HUDEP-2 (cell line): ENCODE results near the gene CHTOP.

Source experiments
- DNase-seq, 76 experiments: peaks; one replicate each; lab custom pipeline; 2025; ENCODE audit not compliant: unreplicated experiment in 76 of 76; lab: John Stamatoyannopoulos, UW

CHTOP gene

DNA sequence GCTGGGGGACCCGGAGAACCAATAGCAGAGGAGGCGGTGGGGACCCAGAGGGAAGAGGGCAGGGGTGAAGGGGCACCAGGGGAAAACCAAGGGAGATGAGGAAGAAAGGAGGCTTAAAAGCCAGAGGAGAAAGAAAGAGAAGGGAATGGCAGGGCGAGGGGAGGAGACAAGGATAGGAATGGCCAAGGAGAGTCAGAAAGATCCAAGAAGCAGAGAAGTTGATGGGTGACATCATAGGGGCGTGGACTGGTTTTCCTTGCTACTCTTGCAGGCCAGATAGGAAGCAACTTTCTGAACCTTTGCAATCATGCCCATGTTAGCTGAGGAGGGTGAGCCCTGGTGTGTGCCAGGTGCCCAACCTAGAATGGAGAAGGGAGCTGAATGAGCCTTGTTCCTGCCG lies 50.0 kb downstream of the CHTOP start:
- DNase-seq, result no peak

DNA sequence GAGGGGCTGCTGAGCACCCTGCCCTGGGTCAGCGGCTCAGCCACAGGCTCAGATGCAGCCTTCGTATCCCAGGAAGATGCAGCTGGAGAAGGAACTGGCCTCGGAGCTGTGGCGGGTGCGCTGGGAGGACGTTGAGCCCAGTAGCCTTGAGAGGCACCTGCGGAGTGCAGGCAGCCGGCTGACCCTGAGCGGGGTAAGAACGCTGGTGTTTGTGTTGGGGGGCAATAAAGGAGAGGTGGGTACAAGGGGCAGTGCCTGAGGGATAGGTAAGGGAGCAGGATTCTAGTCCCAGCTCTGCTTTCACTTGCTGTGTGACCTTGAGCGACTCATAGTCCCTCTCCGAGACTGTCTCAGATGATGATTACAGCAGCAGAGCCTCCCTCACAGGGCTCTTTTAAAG lies 51.0 kb downstream of the CHTOP start:
- no peak for DNase-seq

DNA sequence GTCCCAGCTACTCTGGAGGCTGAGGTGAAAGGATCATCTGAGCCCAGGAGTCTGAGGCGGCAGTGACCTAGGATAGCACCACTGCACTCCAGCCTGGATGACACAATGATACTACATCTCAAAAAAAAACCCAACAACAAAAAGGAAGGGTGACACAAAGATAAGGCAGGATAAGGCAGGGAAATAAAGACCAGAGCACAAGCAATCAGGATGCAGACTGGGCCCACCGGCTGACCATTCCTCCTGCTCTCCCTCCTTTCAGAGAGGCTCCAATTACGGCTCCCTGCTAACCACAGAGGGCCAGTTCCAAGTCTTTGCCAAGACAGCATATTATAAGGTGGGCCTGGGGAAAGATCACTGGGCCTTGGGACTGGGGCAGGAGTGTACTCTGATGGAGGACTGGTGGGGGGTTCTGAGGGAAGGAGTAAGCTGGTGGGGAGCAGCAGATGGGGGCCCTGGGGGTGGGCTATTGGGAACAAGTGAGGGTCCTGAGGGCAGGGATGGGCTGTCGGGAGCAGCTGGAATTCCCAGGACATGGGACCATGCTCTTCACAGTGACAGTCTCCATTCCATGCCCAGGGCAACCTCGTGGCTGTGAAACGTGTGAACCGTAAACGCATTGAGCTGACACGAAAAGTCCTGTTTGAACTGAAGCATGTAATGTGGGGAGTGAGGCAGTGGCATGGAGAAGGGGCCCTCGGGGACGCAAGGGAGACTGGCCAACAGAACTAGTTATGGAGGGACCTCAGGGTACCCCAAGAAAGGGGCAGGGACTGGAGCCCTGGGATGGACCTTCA lies 51.9 kb downstream of the CHTOP start:
- DNase-seq, result no peak

DNA sequence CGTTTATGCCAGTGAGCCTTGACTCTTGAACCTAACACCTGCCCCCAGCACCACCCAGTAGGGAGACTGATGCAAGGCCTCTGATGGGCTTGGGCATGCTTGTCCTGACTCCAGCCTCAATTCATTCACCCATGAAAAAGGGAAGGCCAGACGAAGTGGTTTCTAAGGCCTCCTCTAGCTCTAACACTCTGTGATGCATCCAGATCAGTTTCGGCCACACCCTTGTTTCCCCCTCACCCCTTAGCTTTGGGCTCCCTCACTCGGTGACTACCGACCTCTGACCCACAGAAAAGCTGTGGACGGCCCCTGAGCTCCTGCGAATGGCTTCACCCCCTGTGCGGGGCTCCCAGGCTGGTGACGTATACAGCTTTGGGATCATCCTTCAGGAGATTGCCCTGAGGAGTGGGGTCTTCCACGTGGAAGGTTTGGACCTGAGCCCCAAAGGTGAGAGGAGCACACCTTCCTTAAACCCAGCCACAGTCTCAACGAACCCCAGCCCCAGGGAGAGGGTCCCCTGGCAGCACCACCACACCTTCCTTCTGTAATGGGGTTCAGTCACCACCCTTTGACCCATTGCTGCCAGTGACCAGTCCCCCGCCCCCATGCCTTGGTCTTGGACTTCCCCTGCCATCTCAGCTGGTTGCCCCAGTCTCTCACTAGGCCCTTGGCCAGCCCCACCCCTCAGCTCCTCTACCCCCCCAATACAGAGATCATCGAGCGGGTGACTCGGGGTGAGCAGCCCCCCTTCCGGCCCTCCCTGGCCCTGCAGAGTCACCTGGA lies 53.7 kb downstream of the CHTOP start:
- no peak for DNase-seq

DNA sequence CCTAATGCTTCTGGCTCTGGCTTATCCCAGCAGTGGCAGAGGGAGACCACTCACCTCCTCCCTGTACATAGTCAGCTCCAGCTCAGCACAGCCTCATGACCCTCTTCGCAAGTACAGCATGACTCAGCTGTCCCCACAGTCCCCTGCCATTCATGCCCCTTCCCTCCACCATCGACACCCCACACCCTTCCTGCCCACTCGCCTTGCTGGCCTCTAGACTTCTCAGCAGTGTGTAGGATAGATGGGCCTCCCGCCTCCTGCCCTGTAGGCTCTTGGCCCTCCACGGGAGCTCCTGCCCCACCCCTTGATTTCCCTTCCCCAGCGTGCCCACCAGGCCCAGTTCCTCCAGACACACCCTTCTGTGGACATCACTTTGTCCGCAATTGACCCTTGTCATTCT lies 54.4 kb downstream of the CHTOP start:
- no peak for DNase-seq

DNA sequence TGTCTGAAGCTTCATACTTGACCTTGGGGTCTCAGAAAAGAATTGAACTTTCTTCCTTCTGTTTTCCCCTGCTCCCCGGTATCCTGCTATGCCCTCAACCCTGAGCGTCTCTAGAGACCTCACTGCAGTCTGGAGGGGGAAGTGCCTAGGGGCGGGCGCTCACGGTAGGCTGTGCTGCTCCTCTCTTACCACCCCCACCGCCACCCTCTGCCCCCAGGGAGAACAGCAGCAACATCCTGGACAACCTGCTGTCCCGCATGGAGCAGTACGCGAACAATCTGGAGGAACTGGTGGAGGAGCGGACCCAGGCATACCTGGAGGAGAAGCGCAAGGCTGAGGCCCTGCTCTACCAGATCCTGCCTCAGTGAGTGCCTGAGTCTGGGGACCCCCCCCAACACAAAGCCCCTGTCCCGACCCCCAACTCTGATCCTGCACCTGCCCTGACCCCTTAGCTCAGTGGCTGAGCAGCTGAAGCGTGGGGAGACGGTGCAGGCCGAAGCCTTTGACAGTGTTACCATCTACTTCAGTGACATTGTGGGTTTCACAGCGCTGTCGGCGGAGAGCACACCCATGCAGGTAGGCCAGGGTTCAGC lies 55.0 kb downstream of the CHTOP start:
- DNase-seq, result no peak

DNA sequence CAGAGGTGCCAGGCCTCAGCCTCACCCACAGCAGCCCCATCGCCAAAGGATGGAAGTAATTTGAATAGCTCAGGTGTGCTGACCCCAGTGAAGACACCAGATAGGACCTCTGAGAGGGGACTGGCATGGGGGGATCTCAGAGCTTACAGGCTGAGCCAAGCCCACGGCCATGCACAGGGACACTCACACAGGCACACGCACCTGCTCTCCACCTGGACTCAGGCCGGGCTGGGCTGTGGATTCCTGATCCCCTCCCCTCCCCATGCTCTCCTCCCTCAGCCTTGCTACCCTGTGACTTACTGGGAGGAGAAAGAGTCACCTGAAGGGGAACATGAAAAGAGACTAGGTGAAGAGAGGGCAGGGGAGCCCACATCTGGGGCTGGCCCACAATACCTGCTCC lies 59.6 kb downstream of the CHTOP start:
- DNase-seq, result no peak
